DMS153 (cell line): ENCODE data around the gene DNHD1.

Experiments
- DNase-seq: peaks from one replicate; lab custom pipeline; 2025; lab: John Stamatoyannopoulos, UW

The DNHD1 gene, protein sequence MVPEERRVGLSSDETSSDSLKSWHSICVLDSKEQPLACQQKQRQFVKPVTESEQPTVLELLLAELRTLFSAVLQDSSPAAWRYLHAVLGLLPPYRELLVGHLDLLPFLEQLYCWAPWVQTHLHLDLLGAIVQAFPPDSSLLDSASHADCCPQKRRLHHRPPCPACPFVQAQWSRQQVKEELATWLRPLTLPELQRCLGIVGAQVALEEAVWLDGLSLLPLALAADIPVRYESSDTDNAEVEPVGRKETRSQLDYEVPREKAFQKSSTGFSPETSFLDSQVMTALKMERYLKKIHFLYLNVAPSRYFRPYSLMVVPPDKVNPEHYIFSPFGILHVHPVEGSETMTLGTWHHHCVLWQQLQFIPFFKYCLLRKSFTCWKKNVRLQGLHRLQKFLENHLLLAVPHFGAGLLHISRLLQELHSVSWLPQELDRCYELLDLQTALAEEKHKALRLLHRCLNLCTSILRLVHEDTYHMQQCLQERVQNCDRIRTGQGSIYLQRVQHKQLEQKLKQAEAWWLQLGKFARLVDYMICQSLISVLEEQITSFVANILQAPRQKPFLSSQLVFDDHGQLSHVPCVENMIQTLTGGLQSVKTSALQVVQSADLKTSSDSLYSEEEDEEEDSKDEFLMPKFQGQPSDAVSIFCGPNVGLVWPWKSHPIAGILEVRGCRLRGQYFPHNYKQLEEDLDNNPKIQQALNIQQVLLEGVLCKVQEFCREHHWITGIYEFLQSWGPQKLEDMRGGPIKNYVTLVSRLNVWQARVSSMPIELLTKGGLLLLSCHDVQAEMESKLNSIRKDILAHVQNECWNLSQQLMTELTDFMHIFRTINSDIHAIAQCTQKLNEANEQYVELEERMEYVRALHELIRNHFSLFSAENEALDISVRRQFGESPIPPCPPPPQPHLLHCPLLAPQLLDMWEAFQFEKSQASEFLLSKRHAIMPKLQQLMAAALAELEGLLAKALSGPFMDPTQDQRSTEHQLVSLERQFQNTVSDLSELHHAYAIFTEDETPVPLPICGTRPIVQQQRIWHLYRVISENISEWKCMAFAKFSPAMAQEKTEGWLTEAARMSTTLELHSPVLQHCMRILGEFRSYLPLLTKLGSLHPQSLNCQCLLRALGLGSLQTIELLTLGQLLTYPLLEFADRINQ (N-terminal part only)

DNA sequence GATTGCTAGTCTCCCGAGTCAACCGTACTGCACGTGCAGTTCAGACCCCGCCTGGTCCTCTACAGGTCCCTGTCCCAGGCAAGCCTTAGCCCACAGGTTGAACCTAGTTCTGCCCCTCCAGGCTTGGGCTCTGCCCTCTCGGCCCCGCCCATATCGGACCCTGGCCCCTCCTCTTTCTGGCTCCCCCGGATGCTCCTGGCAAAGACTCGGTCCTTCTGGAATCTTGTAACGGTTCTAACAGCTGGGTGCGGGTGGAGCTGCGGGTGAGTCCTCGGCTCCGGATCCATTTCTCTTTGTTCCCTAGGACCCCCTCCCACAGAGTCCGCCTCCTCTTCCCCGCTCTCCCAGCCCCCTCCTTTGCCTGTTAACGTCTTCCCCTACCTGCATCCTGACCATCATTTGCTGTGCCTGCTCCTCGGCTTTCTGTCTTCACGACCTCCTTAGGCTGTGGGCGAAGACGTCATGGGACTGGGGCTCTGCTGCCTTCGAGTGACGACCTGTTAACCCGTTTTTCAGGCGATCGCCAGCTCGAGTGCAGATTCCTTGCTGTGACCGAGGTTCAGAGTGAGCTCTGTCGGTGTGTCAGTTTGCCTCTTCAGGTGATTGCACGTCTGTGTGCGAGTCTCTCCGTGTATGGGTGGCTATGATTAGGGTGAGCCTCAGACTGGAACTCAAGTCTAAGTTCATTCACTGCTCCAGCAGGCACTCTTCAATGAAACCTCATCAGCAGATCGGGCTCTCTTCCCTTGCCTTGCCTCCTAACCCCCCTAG is at the start of gene DNHD1:
Gene DNHD1, plus strand, starts transcription at position 212 of the 771 bp plus-strand sequence. CDS start 936 bp downstream, outside the sequence.
- DNase-seq, result no peak

DNA sequence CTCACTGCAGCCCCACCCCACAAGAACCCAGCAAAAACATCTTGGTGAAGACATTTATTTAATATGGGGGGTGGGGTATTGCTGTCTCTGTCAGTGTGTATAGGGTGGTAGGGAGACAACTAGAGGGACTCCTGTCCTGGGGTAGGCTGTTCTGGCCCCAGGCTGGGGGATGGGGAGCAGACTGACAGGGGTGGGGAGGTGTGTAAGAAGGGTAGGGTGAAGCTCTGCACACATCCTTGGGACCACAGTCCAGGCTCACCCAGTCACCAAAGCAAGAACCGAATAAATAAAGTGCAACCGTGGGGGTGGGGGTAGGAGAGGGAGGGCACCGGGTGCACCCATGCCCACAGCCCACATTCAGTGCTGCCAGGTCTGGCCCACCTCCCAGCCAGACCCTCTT is 48.5 kb upstream of the DNHD1 start:
- no peak for DNase-seq

DNA sequence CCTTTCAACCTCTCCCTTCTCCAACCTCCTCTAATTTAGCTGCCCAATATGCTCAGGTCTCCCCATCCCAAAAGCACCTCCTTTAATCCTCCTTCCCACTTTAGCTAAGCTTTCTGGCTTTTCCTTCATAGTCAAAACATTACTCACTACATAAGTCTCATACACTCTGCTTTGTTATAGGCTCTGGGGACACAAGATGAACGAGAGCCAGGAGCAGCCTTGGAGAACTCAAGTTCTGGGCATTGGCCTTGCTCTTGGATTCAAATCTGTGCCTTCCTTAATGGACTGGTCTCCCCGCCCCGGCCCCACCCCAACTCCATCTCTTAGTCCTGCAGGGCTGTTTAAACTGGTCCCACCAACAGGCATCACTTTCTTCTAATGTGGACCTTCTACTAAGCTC is 44.9 kb upstream of the DNHD1 start:
- DNase-seq, result no peak

DNA sequence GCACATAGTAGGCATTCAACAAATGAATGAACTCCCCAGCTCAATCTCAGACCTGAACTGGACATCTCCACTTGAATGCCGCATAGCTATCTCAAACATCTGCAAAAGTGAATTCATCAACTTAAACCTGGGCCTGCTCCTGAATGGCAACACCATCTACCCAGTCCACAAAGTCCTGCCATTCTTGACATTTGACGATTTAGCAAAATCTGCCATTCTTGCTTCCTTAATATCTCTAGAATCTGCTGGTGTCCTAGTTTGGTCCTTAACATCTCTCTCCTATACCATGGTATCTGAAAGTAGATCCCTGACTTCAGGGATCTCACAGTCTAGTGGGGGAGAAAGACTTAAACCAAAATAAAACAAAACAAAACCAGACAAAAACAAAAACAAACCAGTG is 43.9 kb upstream of the DNHD1 start:
- no peak for DNase-seq

DNA sequence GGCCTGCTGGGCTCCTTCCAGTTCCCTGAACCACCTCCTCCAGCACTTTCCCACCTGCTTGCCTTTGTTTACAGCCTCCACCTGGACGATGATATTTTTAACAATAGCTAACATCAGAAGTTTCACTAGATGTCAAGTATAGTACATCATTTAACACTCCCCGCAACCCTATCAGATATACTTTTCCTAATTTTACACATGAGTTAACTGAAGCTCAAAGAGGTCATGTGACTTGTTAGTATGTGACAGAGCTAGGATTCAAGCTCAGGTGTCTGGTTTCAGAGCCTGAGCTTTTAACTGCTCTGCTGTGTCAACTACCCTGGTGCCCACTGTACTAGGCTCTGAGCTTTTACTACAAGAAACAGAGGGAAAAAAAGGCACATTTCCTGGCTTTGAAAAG is 42.0 kb upstream of the DNHD1 start:
- DNase-seq, result no peak

DNA sequence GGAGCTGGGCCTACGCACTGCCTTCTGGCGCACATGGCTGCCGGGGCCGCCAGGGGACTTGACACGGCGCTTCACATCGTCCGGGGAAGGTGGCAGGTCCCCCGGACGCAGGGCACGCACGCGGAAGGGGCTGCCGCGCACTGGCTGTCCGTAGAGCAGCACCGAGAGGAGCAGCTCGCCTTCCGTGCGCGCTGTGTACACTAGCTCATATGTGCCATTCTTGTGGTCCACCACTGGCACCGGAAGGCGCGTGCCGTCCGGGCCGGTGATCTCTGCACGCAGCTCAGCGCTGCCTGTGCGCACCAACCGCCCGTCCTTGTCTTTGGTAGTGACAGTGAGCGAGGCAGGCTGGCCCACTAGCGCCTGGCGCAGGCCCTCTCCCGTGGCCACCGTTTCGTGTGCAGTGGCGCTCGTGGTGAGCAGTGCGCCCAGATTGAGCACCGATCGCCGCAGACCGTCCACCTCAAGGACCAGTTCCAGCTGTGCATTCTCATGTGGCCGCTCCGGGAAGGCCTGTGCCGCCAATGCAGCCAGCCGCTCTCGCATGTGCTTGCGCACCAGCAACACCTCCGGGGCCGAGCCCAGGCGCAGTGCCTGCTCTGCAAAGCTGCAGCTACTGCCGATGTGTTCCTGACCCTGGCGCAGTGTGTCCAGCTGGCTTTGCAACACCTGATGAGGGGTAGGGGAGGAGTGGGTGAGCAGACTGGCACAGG is 40.6 kb upstream of the DNHD1 start:
- DNase-seq, result no peak

DNA sequence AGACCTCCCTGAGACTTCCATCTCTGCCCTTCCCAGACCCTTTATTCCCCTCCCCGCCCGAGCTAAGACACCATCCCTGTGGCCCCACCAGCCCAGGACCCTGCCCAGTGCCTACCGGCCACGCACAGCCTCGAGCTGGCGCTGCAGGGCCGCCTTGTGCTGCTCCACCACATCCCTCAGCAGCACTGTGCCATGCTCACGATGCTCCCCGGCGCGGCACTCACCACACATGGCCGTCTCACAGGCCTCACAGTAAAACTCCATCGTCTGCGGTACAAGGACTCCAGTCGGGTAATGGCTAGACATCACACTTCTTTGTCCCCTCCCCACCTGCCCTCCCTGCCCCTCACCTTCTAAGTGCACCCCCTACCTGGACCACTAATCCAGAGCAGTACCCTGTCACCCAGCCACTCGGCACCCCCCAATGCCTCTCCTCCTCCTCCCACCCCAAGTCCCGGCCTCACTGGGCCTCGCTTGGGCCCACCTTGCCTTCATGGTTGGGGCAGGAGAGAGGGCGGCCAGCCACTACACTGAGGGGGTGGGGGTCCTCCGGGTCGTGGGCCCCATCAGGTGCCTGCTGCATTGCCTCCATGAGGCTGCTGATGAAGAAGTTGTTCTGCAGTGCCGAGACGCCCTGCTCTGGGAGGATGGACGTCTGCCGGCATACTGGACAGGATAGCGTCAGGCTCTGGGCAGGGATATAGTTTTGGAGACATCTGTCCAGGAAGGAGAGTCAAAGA is 39.3 kb upstream of the DNHD1 start:
- DNase-seq, result no peak

DNA sequence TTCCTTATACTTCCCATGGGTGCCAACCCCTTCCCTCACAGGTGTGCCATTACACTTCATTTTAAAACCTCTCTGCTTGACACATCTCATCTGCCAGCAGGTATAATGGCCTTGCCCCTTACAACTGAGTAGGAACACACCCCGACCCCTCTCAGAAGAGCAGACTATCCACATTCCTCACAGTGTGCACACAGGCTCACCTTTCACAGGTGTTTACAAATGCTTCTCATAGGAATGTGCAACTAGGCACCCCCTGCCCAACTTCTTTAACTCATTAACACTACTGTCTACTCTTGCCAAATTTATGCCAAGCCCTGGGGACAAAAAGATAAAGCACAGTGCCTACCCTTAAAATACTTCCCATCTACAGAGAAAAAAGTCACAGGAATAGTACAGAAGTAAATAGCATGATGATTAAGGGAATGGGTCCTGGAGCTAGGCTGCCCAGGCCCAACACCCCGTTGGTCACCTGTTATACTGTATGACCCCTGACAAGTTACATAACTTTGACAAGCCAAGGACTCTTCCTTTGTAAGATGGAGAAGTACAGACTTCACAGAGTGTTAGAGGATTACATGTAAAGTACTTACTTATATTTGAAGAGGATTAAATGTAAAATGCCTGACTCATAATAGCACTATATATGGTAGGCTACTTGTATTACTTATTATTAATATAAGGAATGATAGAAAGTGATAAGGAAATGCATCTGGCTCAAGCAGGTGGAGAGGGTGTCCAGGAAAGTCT is 38.6 kb upstream of the DNHD1 start:
- DNase-seq, result no peak

DNA sequence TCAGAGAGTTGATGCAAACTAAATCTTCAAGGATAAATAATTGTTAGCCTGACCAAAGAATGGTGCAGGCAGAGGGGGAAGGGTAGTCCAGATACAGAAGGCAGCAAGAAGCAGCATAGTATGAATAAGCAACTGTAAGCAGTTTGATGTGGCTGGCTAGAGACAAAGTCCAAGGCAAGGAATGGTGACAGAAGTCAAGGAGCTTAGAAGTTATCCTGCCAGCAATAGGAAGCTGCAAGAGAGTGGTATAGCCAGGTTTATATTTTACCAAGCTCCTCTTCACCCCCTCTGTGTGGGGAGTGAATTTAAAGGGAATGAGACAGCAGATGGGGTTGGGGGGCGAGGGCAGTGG is 38.0 kb upstream of the DNHD1 start:
- DNase-seq, result no peak

DNA sequence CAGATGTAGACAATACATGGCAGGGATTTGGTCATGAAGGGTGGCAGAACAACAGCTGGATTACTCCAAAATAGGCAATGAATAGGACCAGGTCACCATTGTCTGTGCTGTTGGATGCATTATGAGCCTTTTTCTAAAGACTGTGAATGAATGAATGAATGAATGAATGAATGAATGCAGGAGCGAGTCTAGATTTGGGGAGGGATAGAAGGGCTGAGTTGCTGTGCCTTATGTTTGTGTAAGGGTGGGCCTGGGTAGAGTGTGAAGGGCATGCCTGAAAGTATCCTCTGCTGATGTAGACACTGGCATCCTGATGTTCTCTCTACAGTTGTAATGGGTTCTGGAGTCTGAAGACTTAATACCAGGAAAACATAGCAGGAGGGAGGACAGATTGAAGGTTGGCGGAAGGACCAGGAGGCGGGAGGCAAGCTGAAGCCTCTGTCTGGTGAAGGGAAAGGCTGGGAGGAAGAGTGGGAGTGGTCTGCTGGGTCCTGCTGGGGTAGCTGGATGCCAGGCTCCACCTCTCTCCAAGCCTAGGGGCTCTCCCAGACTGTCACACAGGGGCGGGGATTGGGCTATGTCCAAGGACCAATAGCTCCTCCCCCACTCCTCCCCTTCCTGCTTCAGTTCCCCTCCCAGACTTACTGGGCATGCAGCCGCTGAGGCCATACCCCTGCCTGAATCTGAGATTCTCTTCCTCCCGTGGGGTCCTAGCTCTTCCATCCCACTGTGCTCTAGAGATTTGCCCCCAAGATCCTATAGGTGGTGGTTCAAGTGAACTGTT is 28.2 kb upstream of the DNHD1 start:
- DNase-seq, result peak; percentile 92

DNA sequence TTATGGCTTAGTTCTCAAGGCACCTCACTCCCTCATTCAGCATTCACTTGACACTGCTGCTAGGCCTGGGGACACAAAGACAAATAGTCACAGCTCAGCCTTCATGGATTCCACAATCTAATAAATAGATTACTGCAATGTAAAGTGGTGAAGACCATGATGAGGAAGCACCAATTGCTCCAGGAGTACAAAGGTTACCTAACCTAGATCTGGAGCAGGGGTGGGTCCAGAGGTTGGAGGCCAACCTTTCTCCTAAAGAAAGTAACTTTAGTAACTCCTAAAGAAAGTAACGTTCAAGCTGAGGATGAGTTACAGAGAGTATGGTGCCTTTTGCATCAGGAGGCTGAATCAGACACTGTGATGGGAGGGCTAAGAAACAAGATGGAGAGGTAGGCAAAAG is 27.5 kb upstream of the DNHD1 start:
- no peak for DNase-seq

DNA sequence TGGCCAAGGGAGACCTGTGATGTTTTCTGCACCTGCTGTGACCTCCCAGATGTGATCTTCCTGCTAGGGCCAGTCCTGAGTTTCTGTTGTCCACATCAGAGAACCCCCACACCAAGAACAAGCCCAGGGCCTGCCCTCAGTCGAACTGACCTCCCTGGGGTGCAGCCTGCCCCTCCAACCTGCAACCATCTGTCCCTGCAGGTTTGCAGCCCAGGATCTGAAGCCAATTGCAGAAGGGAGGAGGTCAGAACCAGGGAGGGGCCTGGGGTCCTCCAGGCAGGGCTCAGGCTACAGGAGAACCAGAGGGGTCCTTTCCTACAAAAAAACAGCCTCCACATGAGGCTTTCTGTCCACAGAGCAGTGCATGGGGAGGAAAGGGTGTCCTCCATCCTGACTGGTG is 24.1 kb upstream of the DNHD1 start:
- no peak for DNase-seq

DNA sequence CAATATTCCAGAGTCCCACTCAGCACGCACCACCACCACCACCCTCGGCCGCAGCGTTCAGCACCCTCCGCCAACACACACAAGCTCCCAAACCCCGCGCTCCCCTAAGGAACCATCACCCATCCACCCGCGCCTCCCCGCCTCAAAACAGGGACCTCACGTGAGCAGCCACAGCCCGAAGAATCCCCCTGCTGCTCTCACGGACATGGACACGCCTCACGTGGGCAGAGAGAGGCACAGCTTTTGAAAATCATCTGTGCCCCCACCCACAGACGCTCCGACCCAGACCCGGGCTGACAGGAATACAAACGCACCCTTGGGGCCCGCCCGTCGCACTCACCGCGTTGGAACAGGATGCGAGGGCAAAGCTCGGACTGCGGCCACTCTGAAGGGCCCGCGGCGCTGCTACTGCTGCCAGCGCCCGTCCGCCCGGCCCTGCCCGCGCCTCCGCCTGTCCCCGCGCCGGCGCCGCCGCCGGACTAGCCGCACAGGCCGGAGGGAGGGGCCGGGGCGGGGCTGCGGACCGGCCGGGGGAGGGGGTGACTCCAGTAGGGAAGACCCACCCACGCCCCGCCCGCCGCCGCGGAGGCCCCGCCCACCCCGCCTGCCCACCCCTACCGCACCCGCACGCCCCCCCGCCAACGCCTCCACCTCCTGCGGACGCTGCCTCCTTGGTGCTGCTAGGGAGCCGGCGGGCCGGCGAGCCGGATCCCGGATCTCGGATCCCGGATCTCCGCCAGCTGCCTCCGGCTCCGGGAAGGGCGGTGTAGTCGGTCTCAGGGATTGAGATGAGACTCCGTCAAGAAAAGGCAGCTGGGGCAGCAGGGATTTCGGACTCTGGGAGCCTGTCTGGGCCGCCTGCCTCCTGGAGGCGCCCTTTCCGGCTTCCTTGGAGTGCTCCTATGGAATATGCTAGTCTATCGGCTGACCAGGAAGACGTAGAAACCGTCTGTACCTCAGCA is 23.3 kb upstream of the DNHD1 start, which contains the start of gene TRIM3:
Gene TRIM3, minus strand, starts transcription at position 491 of the 962 bp plus-strand sequence. CDS start 8,246 bp downstream, outside the sequence.
- peak; percentile 63 for DNase-seq

DNA sequence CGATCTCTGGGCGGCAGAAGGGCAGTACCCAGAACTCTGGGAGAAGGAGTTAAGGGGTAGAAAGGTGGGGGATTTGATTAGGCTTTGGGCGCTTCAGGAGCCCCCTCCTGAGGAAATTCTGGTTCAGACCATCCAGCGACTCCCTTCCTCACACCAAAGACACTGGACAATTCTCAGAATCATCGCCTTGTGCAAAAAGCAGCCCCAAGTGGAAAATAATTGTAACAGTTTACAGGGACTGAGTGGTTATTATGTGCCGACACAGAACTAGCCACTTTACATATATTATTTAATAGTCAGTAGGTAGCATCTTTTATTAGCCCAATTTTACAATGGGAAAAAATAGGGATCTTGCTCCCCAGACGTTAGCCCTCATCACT is 22.7 kb upstream of the DNHD1 start:
- DNase-seq, result no peak

DNA sequence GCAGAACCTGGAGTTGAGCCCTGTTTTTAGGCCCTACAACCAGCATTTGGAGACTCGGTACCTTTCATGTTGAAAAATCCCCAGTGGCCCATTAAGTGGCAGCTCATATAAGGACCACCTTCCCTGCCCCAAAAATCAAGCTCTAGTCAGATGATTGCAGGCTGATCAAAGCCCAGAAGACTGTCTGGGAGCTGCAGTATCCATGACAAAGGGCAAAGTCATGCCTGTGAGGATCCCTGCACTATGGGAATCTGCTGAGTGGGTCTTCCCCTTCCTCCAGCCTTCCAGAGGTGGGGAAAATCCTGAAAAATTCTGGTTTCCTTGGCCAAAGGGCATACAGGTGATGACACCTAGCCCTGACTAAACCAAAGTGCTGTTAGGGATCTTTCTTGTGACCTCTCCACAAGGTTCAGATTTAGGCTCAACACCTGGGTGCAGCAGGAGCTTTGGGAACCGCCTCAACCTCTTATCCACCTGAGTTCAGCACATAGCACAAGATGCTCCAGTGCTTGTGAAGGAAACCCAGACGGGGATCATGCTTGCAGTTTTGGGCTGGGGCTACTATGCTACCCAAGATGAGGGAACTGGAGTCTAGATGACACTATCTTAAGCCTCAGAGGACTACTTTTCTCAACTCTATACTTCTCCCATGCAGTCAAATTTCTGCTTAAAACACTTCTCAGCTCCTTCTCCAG is 22.1 kb upstream of the DNHD1 start:
- no peak for DNase-seq

DNA sequence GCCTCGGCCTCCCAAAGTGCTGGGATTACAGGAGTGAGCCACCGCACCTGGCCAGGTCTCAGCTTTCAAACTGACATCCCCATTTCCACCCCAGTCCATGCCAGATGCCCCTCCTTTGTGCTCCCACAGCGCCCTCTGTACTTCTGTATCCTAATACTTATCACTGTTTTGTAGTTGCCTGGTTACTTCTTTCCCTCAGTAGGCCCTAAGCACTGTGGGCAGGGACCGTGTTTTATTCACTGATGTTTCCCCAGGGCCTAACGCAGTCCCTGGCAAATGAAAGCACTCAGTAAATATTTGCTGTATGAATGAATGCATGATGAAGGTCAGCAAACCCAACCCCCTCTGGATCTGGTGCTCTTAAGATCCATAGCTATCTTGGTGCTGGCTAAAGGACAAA is 21.1 kb upstream of the DNHD1 start:
- DNase-seq, result peak; percentile 71

DNA sequence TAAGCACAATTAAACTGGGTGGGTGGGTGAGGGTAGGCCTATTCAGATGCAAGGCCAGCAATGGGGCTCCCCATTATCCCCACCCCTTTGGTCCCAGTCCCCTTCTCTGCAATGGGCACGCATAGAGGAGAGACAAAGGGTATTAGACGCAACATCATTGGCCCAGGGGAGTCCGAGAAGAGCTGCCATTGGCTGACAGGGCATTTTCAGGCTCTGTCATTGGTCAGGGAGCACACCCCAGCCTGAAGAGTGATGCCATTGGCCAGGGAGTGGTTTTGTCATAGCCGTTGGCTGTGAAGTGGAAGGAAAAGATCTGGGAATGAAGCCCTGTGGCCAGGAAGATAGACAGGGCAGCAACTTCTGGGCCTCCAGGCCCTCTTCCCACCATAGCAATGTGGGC is 20.5 kb upstream of the DNHD1 start:
- DNase-seq, result no peak
